ENCODE results near the gene SLC5A6.
"Not testable (repeated sequence)": the region's sequence is repeated elsewhere in the genome, so short reads cannot be mapped to it uniquely, and the experiment has no call there.

The SLC5A6 gene

GRCh38 chr2:27202854-27203253 lies 9.2 kb downstream of the SLC5A6 start:
- DNase-seq = no peak

- no peak for DNase-seq
Observed at GRCh38 chr2:27201675-27202074, 10.4 kb downstream of the SLC5A6 start.

- no peak for DNase-seq
Observed at GRCh38 chr2:27199241-27199640, 12.8 kb downstream of the SLC5A6 start.

GRCh38 chr2:27198627-27199026 lies 13.4 kb downstream of the SLC5A6 start:
- DNase-seq = no peak

GRCh38 chr2:27198068-27198467 lies 14.0 kb downstream of the SLC5A6 start:
- not testable (repeated sequence) for DNase-seq

- not testable (repeated sequence) for DNase-seq
Observed at GRCh38 chr2:27195799-27196198, 16.3 kb downstream of the SLC5A6 start.

- DNase-seq = no peak
Observed at GRCh38 chr2:27194538-27195354, 17.3 kb downstream of the SLC5A6 start.

GRCh38 chr2:27191070-27191829 lies 20.8 kb downstream of the SLC5A6 start:
- no peak for DNase-seq

- no peak for DNase-seq
Observed at GRCh38 chr2:27189989-27190388, 22.1 kb downstream of the SLC5A6 start.

GRCh38 chr2:27186613-27187345 lies 25.3 kb downstream of the SLC5A6 start:
- no peak for DNase-seq

- DNase-seq = no peak
Observed at GRCh38 chr2:27185331-27186026, 26.6 kb downstream of the SLC5A6 start.

- no peak for DNase-seq
Observed at GRCh38 chr2:27184115-27184514, 28.0 kb downstream of the SLC5A6 start.

GRCh38 chr2:27182346-27182745 lies 29.7 kb downstream of the SLC5A6 start:
- no peak for DNase-seq

GRCh38 chr2:27179344-27180000 lies 32.6 kb downstream of the SLC5A6 start:
- DNase-seq = no peak

GRCh38 chr2:27178469-27178868 lies 33.6 kb downstream of the SLC5A6 start:
- DNase-seq = no peak

- no peak for DNase-seq
Observed at GRCh38 chr2:27177441-27178351, 34.4 kb downstream of the SLC5A6 start.

GRCh38 chr2:27175781-27176180 lies 36.3 kb downstream of the SLC5A6 start:
- DNase-seq = not testable (repeated sequence)

GRCh38 chr2:27175330-27175729 lies 36.7 kb downstream of the SLC5A6 start:
- DNase-seq = no peak

GRCh38 chr2:27174638-27175037 lies 37.4 kb downstream of the SLC5A6 start:
- no peak for DNase-seq

- DNase-seq = no peak
Observed at GRCh38 chr2:27171351-27171848, 40.7 kb downstream of the SLC5A6 start.

Data from activated CD4-positive, alpha-beta T cell treated with anti-CD3 and anti-CD28 coated beads for 1 hour (primary cell).